ENCODE measurements around the gene TMEM151A. TPM values are rescaled to one million over a fixed set of nuclear protein-coding genes. Genes with fewer than 3 reads are reported as not detected.
"Not testable (repeated sequence)": the region's sequence is repeated elsewhere in the genome, so short reads cannot be mapped to it uniquely, and the experiment has no call there.

Gene TMEM151A
- total RNA-seq, 2 donors from 2014 or later: not detected

DNA sequence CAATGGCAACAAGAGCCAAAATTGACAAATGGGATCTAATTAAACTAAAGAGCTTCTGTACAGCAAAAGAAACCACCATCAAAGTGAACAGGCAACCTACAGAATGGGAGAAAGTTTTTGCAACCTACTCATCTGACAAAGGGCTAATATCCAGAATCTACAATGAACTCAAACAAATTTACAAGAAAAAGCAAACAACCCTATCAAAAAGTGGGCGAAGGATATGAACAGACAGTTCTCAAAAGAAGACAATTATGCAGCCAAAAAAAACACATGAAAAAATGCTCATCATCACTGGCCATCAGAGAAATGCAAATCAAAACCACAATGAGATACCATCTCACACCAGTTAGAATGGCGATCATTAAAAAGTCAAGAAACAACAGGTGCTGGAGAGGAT, 28.6 kb downstream of the TMEM151A start:
- not testable (repeated sequence) for H3K27ac Mint-ChIP-seq; DNase-seq (ENCODE audit: low spot score in 2 of 2); ATAC-seq
- peaks cover 0 to 19% of the 10 kb centered on the region in 2 donors for H3K36me3 Mint-ChIP-seq
- H3K9me3 Mint-ChIP-seq: peaks cover 0 to 10% of the 10 kb centered on the region in 2 donors

DNA sequence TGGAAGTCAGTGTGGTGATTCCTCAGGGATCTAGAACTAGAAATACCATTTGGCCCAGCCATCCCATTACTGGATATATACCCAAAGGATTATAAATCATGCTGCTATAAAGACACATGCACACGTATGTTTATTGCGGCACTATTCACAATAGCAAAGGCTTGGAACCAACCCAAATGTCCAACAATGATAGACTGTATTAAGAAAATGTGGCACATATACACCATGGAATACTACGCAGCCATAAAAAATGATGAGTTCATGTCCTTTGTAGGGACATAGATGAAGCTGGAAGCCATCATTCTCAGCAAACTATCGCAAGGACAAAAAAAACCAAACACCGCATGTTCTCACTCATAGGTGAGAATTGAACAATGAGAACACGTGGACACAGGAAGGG, 29.1 kb downstream of the TMEM151A start:
- Mint-ChIP-seq H3K9me3 (peaks cover 0 to 10% of the 10 kb centered on the region in 2 donors), H3K36me3 (peaks cover 0 to 19% of the 10 kb centered on the region in 2 donors)
- DNase-seq (ENCODE audit: low spot score in 2 of 2); ATAC-seq; H3K27ac Mint-ChIP-seq: not testable (repeated sequence)

DNA sequence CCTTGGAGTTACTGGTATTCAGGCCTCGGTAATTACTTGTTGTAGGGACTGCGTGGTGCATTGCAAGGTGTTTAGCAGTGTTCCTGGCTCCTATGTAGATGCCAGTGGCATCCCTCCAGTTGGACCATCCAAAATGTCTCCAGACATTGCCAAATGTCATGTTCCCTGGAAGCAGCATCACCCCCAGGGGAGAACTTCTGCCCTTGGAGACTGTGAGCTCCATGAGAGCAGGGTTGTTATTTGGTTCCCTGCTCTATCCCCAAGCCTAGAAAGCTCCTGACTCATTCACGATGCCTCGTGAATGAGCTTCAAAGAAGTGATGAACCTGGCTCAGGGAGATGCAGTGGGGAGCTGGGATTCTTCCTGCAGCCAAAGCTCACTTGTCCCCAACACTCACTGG, 29.9 kb downstream of the TMEM151A start:
- no peak for DNase-seq (ENCODE audit: low spot score in 2 of 2)
- Mint-ChIP-seq H3K27ac (no peak overlapping the region), H3K36me3 (peaks cover 0 to 19% of the 10 kb centered on the region in 2 donors), H3K9me3 (peaks cover 0 to 10% of the 10 kb centered on the region in 2 donors)
- ATAC-seq: no peak

DNA sequence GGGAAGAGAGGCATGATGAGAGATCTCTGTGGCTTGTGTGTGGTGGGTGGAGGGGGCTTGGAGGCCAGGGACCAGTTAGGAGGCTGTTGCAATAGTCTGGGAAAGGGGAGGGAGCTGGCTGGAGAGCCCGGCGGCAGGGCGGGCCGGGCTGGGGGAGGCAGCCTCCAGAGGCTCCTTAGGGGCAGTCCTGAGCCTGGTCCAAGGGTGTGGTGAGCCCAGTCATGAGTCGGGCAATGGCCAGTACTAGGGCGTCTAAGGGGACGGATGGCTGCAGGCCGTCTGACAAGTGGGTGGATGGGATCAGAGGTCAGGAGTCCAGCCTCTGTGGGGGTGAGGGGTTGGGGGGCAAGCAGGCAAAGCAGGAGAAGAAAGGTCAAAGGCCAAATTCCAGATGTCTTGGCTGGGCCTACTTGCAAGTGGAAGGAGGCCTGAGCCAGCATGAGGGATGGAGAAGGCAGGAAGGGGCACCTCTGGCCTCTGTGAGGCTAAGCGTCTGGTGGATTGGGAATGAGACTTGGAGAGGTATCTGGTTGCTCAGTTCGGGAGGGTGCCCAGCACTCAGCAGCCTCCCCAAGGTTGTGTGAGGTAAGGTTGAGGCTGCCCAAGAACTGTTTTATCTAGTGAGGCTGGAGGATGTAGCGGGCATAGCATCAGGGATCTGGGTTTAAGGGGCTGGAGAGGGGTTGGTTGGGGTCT, 31.2 kb downstream of the TMEM151A start:
- ATAC-seq (no peak), DNase-seq (ENCODE audit: low spot score in 2 of 2) (no peak)
- H3K9me3 Mint-ChIP-seq: peaks cover 0 to 10% of the 10 kb centered on the region in 2 donors
- H3K27ac Mint-ChIP-seq: no peak overlapping the region
- H3K36me3 Mint-ChIP-seq: peaks cover 0 to 19% of the 10 kb centered on the region in 2 donors

DNA sequence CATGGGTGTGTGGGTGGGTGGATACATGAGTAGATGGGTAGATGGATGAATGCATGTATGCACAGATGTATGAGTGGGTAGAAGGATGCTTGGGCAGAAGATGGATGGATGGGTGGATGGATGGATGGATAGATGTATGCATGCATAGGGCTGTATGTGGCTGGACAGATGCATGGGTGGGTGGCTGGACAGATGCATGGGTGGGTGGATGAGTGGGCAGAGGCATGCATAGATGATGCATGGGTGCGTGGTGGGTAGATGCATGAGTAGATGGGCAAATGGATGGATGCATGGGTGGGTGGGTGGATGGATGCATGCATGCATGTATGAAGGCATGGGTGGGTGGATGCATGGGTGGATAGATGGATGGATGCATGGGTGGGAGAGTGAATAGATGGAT, 32.0 kb downstream of the TMEM151A start:
- H3K9me3 Mint-ChIP-seq: peaks cover 0 to 9% of the 10 kb centered on the region in 2 donors
- no peak overlapping the region for H3K27ac Mint-ChIP-seq
- peaks cover 0 to 16% of the 10 kb centered on the region in 2 donors for H3K36me3 Mint-ChIP-seq
- no peak for DNase-seq (ENCODE audit: low spot score in 2 of 2)
- ATAC-seq: no peak

DNA sequence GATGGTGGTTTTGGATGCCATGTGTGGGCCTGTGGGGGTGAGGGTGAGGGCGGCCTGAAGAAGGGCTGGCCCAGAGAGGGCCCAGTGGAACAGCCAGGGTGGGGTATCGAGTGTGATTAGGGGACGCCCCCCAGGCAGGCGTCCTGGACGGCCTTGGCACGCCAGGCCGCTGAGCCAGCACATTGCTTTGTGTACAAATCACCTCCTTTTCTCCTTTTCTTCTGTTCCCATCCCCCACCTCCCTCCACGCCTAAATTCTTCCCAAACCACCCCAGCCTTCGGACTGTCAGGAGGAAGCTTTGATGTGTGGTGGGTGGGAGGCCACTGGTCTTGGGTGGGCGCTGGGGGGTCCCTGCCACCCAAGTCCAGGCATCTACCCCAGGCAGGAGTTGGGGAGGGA, 33.0 kb downstream of the TMEM151A start:
- ATAC-seq (no peak), DNase-seq (ENCODE audit: low spot score in 2 of 2) (no peak)
- Mint-ChIP-seq H3K27ac (peak overlapping the region in 1 of 2 donors; percentile 29), H3K9me3 (no peaks in the 10 kb centered on the region), H3K36me3 (peaks cover 0 to 7% of the 10 kb centered on the region in 2 donors)

DNA sequence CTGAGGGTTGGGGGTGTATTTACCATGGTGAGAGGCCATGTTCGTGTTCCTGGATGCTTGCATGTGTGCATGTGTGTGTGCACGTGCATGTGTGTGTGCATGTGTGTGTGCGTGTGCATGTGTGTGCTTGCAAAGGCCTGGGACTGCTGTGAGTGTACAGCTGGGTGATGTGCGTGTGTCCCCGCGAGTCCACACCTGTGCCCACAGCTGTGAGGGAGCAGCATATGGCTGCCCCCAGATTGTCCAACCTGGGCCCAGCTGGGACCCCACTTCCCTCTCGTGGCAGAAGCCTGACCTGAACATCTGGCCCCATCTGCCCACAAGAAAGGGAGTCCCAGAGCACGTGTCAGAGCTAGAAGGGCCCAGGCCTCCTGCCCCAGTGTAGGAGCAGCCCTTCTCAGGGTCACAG, 33.6 kb downstream of the TMEM151A start:
- H3K27ac Mint-ChIP-seq: peak overlapping the region in 1 of 2 donors; percentile 50
- H3K36me3 Mint-ChIP-seq: peaks cover 0 to under 1% of the 10 kb centered on the region in 2 donors
- H3K9me3 Mint-ChIP-seq: no peaks in the 10 kb centered on the region
- ATAC-seq (no peak), DNase-seq (ENCODE audit: low spot score in 2 of 2) (no peak)

DNA sequence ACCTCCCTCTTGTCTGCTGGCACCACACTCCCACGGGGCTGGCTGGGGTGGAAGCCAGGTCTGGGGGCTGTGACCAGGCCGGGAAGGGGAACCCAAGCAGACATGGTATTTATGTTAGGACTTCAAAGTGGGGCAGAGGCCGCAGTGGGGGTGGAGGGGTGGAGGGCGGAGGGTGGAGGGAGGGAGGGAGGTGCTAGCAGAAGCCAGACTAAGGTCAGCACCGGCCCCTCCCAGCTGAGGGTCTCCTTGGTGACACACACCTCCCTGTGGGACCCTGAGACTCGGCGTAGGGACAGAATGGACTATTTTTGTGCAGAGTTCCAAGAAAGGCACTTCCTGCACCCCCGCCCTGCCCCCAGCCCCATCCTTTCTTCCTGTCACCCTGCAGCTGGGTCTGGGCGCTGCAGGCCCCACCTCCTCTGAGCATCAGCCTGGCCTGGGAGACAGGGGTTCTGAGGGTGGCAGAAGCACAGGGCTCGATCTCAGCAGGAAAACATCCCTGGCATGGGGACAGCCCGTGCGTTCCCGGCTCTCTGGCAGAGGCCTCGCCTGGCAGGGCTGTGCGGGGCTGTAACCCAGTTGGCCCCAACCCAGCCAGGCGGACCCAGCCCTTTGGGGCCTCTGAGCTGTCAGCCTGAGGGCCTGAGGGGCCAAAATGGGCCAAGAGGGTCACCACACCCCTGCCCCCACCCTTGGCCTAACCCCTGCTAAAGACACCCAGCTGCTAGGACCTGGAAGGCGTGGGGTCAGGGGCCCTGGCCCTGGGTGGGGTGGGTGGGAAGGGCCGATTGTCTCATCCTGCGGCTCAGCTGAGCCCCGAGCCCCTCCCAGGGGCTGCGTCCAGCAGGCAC, 34.8 kb downstream of the TMEM151A start:
- ATAC-seq (peak; percentile 18 to 21), DNase-seq (ENCODE audit: low spot score in 2 of 2) (peak in 1 of 2 donors; percentile 32)
- H3K27ac Mint-ChIP-seq: peak overlapping the region in 1 of 2 donors; percentile 50
- H3K36me3 Mint-ChIP-seq: no peaks in the 10 kb centered on the region
- no peaks in the 10 kb centered on the region for H3K9me3 Mint-ChIP-seq

DNA sequence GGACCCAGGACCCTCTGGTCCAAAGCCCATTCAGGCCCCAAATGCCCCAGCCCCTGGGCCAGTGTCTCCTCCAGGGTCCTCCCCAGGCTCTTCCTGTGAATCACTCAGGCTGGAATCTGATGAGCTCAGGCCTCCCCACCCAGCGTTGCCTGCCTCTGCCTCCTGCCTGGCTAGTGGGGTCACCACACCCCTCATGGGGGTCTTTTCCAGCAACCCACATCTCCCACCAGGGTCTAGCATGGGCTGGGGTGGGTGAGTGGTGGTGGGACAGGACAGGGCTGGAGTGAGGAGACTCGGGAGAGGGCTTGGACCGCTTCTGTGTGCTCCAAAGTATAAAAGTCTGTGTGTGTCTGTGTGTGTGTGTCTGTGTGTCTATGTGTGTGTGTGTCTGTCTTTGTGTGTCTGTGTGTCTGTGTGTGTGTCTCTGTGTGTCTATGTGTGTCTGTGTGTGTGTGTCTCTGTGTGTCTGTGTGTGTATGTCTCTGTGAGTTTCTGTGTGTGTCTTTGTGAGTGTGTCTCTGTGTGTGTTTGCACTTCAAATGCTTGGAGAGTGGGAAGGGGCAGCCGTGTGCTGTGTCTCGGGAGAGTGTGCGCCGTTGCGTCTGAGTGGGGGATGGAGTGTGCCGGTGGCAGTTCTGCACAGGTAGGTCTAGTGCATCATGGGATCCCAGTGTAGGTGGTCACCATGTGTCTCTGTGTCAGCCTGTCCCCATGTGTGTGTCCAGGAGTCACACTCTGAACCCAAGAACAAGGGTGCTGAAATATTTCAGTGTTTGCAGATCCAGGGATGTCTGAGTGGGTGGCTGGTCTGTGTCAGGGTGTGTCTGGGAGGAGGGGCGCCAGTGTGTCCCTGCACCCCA, 35.7 kb downstream of the TMEM151A start:
- Mint-ChIP-seq H3K27ac (peak overlapping the region; percentile 0 to 50), H3K9me3 (no peaks in the 10 kb centered on the region), H3K36me3 (no peaks in the 10 kb centered on the region)
- DNase-seq (ENCODE audit: low spot score in 2 of 2): no peak
- no peak for ATAC-seq

DNA sequence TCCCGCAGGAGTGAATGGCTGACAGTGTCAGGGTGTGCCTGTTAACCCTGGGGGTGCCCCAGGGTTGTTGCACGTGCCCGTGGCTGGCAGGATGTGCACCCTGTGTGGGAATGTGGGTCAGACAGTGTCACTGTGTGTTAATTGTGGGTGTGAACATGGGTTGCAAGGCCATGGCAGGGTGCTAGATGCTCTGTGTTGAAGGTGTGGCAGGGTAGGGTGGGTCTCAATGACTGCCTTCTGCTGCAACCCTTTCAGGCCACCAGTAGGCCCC, 36.3 kb downstream of the TMEM151A start:
- Mint-ChIP-seq H3K27ac (peak overlapping the region in 1 of 2 donors; percentile 50), H3K9me3 (no peaks in the 10 kb centered on the region), H3K36me3 (no peaks in the 10 kb centered on the region)
- ATAC-seq: peak; percentile 32 to 51
- DNase-seq (ENCODE audit: low spot score in 2 of 2): no peak

DNA sequence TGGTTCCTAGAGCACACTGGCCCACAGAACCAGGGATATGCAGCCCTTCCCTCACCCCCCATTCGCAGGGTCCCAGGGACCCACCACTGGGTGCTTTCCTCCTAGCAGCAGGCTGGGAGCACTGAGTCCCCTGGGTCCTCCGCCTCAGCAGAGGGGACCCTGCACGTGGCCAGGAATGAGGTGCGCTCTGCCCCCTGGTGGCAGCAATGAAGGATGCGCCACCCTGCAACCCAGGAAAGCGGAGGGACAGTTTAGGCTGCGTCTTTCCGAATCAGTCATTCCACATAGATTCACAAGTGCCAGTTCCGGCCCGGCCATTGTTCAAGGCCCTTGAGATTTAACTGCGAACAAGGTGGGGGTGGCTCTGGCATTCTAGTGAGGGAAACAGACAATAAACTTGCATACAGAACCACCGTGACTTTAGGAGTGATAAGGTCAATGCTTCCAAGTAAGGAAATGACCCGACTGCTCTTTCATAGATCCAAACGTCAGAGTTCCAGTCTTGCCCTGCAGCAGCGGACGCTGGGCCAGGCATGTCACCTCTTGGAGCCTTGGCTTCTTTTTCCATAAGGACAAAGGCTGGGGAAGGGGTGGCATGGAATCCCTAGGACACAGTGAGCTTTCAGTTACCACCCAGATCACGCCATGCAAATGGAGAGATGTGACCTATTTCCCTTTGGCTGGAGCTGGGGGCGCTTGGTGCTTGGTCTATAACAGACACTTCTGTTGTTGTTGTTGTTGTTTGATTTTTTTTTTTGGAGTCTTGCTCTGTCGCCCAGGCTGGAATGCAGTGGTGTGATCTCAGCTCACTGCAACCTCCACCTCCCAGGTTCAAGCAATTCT, 36.8 kb downstream of the TMEM151A start:
- no peaks in the 10 kb centered on the region for H3K36me3 Mint-ChIP-seq
- H3K27ac Mint-ChIP-seq: peak overlapping the region in 1 of 2 donors; percentile 50
- DNase-seq (ENCODE audit: low spot score in 2 of 2) (peak; percentile 85 to 89), ATAC-seq (peak; percentile 87 to 89)
- H3K9me3 Mint-ChIP-seq: no peaks in the 10 kb centered on the region

DNA sequence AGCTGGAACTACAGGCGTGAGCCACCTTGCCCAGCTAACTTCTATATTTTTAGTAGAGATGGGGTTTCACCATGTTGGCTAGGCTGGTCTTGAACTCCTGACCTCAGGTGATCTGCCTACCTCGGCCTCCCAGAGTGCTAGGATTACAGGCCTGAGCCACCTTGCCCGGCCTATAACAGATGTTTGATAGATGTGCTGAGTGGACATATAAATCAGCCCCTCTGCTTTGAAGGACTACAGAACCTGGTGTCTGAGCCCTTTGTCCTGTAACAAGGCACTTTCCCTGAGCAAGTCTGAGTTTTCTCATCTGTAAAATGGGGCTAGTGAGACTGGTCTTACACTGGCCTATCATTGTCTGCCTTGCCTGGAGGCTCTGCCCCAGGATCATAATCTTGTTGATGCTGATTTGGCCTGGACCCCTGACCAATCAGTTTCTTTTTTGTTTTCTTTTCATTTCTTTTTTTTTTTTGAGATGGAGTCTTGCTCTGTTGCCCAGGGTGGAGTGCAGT, 37.5 kb downstream of the TMEM151A start:
- no peaks in the 10 kb centered on the region for H3K36me3 Mint-ChIP-seq
- no peak for ATAC-seq
- H3K27ac Mint-ChIP-seq: peak overlapping the region in 1 of 2 donors; percentile 50
- no peaks in the 10 kb centered on the region for H3K9me3 Mint-ChIP-seq
- no peak for DNase-seq (ENCODE audit: low spot score in 2 of 2)

DNA sequence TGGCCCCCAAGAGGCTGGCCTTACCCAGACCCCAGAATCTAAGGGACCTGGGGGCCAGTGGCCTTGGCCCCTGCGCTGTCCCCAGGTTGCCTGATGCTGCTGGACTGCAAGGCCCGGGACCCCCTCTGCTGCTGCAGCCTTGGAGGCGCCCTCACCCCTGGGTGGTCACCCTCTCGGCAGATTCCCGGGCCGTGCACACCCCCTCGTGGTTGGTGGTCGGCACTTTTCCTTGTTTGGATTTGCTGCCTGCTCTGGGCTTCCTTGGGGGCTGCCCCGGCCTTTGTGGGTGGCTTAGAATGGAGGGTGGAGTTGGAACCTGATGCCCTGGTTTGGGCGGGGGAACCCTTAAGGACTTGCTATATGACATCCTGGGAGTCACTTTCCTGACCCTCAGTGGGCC, 39.2 kb downstream of the TMEM151A start:
- no peaks in the 10 kb centered on the region for H3K9me3 Mint-ChIP-seq
- ATAC-seq (no peak), DNase-seq (ENCODE audit: low spot score in 2 of 2) (no peak)
- H3K27ac Mint-ChIP-seq: no peak overlapping the region
- H3K36me3 Mint-ChIP-seq: no peaks in the 10 kb centered on the region

DNA sequence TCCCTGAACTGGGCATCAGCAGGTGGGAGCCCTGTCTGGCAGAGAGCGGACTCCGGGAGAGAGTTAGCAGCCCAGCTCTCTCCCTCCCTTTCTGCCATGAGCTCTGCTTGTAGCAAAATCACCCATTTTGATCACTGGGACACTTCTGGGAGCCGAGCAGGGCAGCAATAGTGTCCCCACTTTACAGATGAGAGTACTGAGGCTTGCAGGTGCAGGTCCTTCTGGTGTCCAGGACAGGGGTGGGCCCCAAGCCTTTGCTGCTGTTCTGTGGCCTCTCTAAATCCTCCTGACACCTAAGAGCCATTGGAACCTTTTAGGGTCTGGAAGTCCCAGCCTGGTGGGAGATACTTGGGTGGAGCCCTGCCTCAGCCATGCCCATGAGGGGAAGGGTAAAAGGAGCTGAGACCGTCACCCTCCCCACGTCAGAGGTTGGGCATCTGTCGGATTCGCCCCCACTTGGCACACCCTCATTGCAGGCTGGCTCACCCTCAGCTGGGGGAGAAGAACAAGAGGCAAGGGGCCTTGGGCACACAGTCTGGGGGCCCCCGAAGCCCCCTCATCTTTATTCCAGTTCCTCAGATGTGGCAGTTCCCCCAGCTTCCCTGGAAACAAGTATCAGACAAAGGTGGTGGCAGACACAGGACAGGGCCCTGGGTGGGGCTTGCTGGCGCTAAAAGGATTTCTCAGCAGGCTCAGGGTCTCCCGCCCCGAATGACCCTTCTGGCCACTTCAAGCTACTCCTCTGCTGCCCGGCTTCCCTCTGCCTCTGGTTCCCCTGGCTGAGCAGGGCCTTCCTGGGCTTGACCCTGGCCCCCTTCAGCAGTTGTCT, 40.1 kb downstream of the TMEM151A start:
- no peaks in the 10 kb centered on the region for H3K9me3 Mint-ChIP-seq
- H3K36me3 Mint-ChIP-seq: no peaks in the 10 kb centered on the region
- DNase-seq (ENCODE audit: low spot score in 2 of 2) (no peak), ATAC-seq (no peak)
- H3K27ac Mint-ChIP-seq: no peak overlapping the region
